ENCODE data around the gene GAL3ST2. TPM values are rescaled to one million over a fixed set of nuclear protein-coding genes. Genes with fewer than 3 reads are reported as not detected.

Gene GAL3ST2
- total and polyA plus RNA-seq, 2 of the 8 experiments (the other 6 are each of a cell fraction or from before 2014, with no cell fraction given) = not detected

- TF ChIP-seq, protein P1, sequence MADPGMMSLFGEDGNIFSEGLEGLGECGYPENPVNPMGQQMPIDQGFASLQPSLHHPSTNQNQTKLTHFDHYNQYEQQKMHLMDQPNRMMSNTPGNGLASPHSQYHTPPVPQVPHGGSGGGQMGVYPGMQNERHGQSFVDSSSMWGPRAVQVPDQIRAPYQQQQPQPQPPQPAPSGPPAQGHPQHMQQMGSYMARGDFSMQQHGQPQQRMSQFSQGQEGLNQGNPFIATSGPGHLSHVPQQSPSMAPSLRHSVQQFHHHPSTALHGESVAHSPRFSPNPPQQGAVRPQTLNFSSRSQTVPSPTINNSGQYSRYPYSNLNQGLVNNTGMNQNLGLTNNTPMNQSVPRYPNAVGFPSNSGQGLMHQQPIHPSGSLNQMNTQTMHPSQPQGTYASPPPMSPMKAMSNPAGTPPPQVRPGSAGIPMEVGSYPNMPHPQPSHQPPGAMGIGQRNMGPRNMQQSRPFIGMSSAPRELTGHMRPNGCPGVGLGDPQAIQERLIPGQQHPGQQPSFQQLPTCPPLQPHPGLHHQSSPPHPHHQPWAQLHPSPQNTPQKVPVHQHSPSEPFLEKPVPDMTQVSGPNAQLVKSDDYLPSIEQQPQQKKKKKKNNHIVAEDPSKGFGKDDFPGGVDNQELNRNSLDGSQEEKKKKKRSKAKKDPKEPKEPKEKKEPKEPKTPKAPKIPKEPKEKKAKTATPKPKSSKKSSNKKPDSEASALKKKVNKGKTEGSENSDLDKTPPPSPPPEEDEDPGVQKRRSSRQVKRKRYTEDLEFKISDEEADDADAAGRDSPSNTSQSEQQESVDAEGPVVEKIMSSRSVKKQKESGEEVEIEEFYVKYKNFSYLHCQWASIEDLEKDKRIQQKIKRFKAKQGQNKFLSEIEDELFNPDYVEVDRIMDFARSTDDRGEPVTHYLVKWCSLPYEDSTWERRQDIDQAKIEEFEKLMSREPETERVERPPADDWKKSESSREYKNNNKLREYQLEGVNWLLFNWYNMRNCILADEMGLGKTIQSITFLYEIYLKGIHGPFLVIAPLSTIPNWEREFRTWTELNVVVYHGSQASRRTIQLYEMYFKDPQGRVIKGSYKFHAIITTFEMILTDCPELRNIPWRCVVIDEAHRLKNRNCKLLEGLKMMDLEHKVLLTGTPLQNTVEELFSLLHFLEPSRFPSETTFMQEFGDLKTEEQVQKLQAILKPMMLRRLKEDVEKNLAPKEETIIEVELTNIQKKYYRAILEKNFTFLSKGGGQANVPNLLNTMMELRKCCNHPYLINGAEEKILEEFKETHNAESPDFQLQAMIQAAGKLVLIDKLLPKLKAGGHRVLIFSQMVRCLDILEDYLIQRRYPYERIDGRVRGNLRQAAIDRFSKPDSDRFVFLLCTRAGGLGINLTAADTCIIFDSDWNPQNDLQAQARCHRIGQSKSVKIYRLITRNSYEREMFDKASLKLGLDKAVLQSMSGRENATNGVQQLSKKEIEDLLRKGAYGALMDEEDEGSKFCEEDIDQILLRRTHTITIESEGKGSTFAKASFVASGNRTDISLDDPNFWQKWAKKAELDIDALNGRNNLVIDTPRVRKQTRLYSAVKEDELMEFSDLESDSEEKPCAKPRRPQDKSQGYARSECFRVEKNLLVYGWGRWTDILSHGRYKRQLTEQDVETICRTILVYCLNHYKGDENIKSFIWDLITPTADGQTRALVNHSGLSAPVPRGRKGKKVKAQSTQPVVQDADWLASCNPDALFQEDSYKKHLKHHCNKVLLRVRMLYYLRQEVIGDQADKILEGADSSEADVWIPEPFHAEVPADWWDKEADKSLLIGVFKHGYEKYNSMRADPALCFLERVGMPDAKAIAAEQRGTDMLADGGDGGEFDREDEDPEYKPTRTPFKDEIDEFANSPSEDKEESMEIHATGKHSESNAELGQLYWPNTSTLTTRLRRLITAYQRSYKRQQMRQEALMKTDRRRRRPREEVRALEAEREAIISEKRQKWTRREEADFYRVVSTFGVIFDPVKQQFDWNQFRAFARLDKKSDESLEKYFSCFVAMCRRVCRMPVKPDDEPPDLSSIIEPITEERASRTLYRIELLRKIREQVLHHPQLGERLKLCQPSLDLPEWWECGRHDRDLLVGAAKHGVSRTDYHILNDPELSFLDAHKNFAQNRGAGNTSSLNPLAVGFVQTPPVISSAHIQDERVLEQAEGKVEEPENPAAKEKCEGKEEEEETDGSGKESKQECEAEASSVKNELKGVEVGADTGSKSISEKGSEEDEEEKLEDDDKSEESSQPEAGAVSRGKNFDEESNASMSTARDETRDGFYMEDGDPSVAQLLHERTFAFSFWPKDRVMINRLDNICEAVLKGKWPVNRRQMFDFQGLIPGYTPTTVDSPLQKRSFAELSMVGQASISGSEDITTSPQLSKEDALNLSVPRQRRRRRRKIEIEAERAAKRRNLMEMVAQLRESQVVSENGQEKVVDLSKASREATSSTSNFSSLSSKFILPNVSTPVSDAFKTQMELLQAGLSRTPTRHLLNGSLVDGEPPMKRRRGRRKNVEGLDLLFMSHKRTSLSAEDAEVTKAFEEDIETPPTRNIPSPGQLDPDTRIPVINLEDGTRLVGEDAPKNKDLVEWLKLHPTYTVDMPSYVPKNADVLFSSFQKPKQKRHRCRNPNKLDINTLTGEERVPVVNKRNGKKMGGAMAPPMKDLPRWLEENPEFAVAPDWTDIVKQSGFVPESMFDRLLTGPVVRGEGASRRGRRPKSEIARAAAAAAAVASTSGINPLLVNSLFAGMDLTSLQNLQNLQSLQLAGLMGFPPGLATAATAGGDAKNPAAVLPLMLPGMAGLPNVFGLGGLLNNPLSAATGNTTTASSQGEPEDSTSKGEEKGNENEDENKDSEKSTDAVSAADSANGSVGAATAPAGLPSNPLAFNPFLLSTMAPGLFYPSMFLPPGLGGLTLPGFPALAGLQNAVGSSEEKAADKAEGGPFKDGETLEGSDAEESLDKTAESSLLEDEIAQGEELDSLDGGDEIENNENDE (IDR thresholded peaks at IDR 0.05; ENCODE audit: insufficient replicate concordance, low read length) = no peak
- TF ChIP-seq GABPA (IDR thresholded peaks at IDR 0.05; ENCODE audit: borderline replicate concordance, insufficient read depth, low read length) (no peak), TAF7 (optimal IDR thresholded peaks at IDR 0.05; ENCODE audit: borderline replicate concordance, low read depth, low read length) (no peak), BACH1 (IDR thresholded peaks at IDR 0.05; ENCODE audit: low read length) (no peak), CHD1 (IDR thresholded peaks at IDR 0.05; ENCODE audit: low read depth, low read length) (no peak), CEBPB (IDR thresholded peaks at IDR 0.05; ENCODE audit: low read depth, low read length) (no peak)
- TF ChIP-seq, protein P2, sequence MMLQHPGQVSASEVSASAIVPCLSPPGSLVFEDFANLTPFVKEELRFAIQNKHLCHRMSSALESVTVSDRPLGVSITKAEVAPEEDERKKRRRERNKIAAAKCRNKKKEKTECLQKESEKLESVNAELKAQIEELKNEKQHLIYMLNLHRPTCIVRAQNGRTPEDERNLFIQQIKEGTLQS (IDR thresholded peaks at IDR 0.05; ENCODE audit: insufficient read depth, low read depth, low read length) = no peak
Measured at GRCh38 chr2:241812730-241813643, 36.4 kb downstream of the GAL3ST2 start (continued).

Data from H1 (cell line).